ENCODE measurements around the gene PTPN4.

Gene PTPN4

GRCh38 chr2:119860924-119861323 lies 101.2 kb downstream of the PTPN4 start:
- DNase-seq = no peak

- DNase-seq = peak; percentile 43
Observed at GRCh38 chr2:119862127-119862889, 102.6 kb downstream of the PTPN4 start.

DNA sequence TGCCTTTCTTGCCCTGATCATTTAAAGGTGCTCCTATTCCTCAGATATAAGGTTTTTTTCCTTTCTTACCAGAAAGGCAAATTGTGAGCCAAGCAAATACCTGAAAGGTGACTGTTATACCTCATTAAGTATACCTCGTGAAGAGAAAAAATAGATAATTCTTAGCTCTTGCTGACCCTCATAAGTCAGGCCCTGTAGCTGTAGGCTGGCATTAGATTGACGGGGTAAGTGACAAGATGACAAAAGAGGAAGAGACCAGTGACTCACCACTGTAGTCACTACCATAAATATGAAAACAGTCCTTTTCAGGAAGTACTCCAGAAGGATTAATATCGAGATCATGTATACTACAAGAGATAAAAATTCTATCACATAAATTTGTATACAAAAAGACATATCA lies 104.6 kb downstream of the PTPN4 start:
- peak; percentile 10 for DNase-seq

DNA sequence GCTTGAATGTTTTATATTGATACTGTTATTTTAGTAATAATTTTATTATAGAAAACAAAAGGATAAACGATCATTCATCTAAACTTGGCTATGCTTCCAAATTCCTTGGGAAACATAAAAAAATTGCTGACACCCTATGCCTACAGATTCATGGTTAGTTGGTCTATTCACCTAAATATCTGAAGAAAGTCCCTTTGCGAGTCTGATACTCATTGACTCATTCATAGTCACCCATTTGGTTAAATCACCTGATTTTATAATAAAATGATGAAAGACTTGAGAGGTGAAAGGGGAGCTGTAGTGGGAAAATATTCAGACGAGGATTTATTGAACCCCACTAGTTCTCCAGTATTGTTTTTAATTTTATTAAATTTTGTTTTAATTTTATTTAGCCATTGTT lies 112.0 kb downstream of the PTPN4 start:
- no peak for DNase-seq

GRCh38 chr2:119873350-119874315 lies 113.9 kb downstream of the PTPN4 start:
- no peak for DNase-seq

- DNase-seq = no peak
Observed at GRCh38 chr2:119879502-119879901, 119.8 kb downstream of the PTPN4 start.

DNA sequence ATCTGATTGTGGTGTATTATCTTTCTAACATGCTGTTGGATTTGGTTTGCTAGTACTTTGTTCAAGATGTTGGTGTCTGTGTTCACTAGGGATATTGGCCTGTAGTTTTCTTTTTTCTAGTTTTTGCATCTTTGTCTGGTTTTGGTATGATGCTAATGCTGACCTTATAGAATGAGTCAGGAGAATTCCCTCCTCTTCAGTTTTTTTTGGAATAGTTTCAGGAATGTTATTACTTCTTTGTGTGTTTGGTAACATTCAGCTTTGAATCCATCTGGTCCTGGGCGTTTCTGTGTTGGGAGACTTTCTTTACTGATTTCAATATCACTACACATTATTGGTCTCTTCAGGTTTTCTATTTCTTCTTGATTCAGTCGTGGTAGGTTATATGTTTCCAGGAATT lies 129.0 kb downstream of the PTPN4 start:
- DNase-seq = no peak

GRCh38 chr2:119897736-119898395 lies 138.1 kb downstream of the PTPN4 start:
- no peak for DNase-seq

- DNase-seq = no peak
Observed at GRCh38 chr2:119901013-119901412, 141.3 kb downstream of the PTPN4 start.

- no peak for DNase-seq
Observed at GRCh38 chr2:119910566-119910965, 150.8 kb downstream of the PTPN4 start.

GRCh38 chr2:119914266-119914665 lies 154.5 kb downstream of the PTPN4 start:
- DNase-seq = no peak

DNA sequence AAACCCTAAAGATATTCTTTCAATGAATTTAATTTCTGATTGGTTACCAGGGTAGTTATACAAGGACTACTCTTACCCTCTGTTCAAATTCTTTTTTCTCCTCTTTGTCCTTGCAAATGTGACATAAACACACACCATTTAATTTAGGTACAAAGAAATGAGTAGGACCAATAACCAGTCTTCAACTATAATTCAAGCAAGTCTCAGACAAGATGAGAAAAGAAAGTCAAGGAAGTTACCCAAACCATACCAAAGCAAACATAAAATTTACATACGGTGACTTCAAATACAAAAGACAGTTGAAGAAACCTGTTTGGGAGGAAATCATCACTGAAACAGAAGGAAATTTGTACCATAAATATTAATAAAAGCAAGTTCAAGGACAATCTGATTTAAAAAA lies 162.1 kb downstream of the PTPN4 start:
- DNase-seq = no peak

GRCh38 chr2:119922699-119923098 lies 163.0 kb downstream of the PTPN4 start:
- no peak for DNase-seq

- DNase-seq = peak; percentile 79
Observed at GRCh38 chr2:119929537-119929936, 169.8 kb downstream of the PTPN4 start.

DNA sequence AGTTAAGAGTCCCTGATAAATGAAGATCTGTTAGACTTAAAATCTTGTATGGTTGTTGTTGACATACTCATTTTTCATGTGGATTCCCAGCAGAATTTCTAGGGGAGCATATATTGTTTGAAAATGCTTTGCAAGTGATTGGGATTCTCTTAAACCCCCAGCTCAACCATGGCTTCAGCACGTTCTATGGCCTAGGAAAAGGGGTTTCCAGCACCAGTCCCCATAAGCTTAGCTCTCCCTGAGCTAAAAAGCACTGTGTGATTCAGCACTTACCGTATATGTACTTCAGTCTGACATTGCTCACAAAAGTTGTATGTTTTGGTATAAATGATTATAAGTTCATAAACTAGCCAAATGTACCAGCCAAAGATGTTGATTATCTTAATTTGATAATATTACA lies 173.1 kb downstream of the PTPN4 start:
- DNase-seq = no peak

DNA sequence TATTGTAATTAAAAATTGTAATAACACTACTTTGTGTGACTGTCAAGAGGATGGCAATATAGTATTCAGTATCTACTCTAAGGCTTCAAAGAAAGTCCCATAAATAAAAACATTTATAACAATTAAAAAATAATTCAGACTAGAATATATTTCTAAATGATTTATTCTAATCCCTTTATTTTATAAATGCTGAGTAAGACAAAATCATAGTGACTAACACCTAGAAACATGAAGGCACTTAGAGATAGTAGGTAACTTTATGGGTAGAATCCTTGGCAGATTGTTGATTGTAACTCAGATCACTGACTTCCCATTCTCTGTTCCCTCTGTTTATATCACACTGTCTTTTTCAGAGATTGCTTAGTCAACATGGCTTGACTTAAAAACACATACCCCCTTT lies 174.6 kb downstream of the PTPN4 start:
- no peak for DNase-seq

DNA sequence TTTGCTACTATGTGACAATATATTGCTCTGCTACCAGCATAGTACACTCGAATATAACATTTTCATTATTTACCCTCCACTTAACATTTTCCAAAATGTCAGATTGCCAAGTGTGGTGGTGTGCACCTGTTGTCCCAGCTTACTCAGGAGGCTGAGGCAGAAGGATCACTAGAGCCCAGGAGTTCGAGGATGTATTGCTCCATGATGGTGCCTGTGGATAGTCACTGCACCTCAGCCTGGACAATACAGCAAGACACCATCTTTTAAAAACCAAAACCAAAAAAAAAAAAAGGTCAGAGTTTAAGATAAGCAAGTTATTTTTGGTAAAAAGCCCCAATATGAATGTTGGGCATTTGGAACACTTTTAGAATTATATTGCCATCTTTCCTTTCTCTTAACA lies 178.0 kb downstream of the PTPN4 start:
- no peak for DNase-seq

GRCh38 chr2:119939915-119940314 lies 180.2 kb downstream of the PTPN4 start:
- DNase-seq = no peak

GRCh38 chr2:119940856-119941255 lies 181.1 kb downstream of the PTPN4 start:
- DNase-seq = no peak

- DNase-seq = no peak
Observed at GRCh38 chr2:119941388-119941787, 181.7 kb downstream of the PTPN4 start.

DNA sequence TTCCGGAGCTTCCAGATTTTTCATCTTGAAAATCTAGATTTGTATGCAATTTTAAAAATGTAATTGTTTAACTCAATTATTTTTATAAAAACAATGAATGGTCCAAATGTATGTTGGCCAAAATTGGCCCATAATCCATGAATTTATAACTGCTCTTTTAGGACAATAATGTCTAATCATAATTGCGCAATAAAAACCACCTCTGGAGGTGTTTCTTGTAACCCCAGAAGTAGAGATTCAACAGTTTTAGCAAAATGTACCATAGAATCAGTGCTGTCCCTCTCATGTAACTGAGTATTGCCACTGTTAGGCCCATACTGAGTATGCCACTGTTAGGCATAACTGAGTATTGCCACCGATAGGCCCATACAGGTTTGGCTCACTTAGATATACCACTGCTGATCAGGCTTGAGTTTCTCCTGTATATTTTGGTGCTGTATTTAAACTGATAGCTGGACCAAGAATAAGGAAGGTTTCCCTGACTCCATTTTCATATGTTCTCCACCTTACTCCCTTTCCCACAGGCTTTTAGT lies 182.3 kb downstream of the PTPN4 start:
- no peak for DNase-seq

DNA sequence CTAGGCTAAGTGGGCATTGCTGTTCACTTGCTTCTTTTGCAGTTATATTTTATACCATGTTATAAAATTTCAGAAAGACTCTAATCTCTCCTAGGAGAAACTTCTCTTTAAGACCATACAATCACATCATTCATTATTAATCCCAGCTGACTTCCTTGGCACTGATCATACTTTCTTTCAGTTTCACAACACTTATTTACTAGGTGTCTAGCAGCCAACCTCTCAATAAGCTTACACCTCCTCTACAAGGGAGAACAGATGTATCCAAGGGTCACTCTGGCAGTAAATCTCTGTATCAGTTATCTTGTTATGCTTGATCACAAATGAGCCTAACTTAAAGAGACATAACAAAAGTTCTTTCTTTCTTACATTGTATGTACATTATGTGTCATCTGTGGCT lies 183.3 kb downstream of the PTPN4 start:
- no peak for DNase-seq

GRCh38 chr2:119947535-119947934 lies 187.8 kb downstream of the PTPN4 start:
- DNase-seq = no peak

All from CD4-positive, alpha-beta T cell treated with Interleukin-17A for 1 hour (primary cell).